Measurements from ENCODE around the gene RAD54L2.
"Not testable (repeated sequence)": the region's sequence is repeated elsewhere in the genome, so short reads cannot be mapped to it uniquely, and the experiment has no call there.

RAD54L2 gene

GRCh38 chr3:51538459-51539290 lies at the start of gene RAD54L2:
RAD54L2 (plus strand) TSS chr3:51538719; CDS start chr3:51590421, 51,702 bp downstream.
- H3K27ac ChIP-seq (ENCODE audit: low read depth, low read length): peak within 1 kb of the TSS; percentile 80

GRCh38 chr3:51498876-51499738 lies 39.4 kb upstream of the RAD54L2 start:
- Histone ChIP-seq H3K27me3 (ENCODE audit: control insufficient read depth, insufficient read depth, low read length) (no peaks in the 10 kb centered on the region), H3K4me3 (ENCODE audit: low read length) (peak overlapping the region; percentile 82), H3K36me3 (ENCODE audit: control insufficient read depth, insufficient read depth, low read length) (no peaks in the 10 kb centered on the region), H3K27ac (ENCODE audit: low read depth, low read length) (peak overlapping the region; percentile 94), H3K9ac (ENCODE audit: low read length) (peak overlapping the region; percentile 22), H3K4me1 (ENCODE audit: control insufficient read depth, insufficient read depth, low read length) (peaks cover 4% of the 10 kb centered on the region)

More at GRCh38 chr3:51538459-51539290, at the start of gene RAD54L2:
- peak within 1 kb of the TSS; percentile 83 for H3K4me3 ChIP-seq (ENCODE audit: low read length)
- peaks cover 8% of the 10 kb centered on the region for H3K4me1 ChIP-seq (ENCODE audit: control insufficient read depth, insufficient read depth, low read length)
- no peaks in the 10 kb centered on the region for H3K36me3 ChIP-seq (ENCODE audit: control insufficient read depth, insufficient read depth, low read length)
- H3K27me3 ChIP-seq (ENCODE audit: control insufficient read depth, insufficient read depth, low read length): no peaks in the 10 kb centered on the region
- H3K9ac ChIP-seq (ENCODE audit: low read length): peak within 1 kb of the TSS; percentile 84

- peak overlapping the region; percentile 86 for H3K27ac ChIP-seq (ENCODE audit: low read depth, low read length)
- H3K36me3 ChIP-seq (ENCODE audit: control insufficient read depth, insufficient read depth, low read length): no peaks in the 10 kb centered on the region
- no peaks in the 10 kb centered on the region for H3K27me3 ChIP-seq (ENCODE audit: control insufficient read depth, insufficient read depth, low read length)
- H3K4me1 ChIP-seq (ENCODE audit: control insufficient read depth, insufficient read depth, low read length): peaks cover 4% of the 10 kb centered on the region
- peak overlapping the region; percentile 52 for H3K4me3 ChIP-seq (ENCODE audit: low read length)
- no peak overlapping the region for H3K9ac ChIP-seq (ENCODE audit: low read length)
Observed at GRCh38 chr3:51500632-51501131, 37.8 kb upstream of the RAD54L2 start.

GRCh38 chr3:51501833-51502561 lies 36.5 kb upstream of the RAD54L2 start:
- H3K4me1 ChIP-seq (ENCODE audit: control insufficient read depth, insufficient read depth, low read length): peaks cover 4% of the 10 kb centered on the region
- H3K27me3 ChIP-seq (ENCODE audit: control insufficient read depth, insufficient read depth, low read length): no peaks in the 10 kb centered on the region
- no peak overlapping the region for H3K27ac ChIP-seq (ENCODE audit: low read depth, low read length)
- H3K36me3 ChIP-seq (ENCODE audit: control insufficient read depth, insufficient read depth, low read length): no peaks in the 10 kb centered on the region
- no peak overlapping the region for H3K9ac ChIP-seq (ENCODE audit: low read length)
- H3K4me3 ChIP-seq (ENCODE audit: low read length): no peak overlapping the region

GRCh38 chr3:51502562-51502910 lies 36.0 kb upstream of the RAD54L2 start:
- H3K4me3 ChIP-seq (ENCODE audit: low read length): no peak overlapping the region
- no peaks in the 10 kb centered on the region for H3K36me3 ChIP-seq (ENCODE audit: control insufficient read depth, insufficient read depth, low read length)
- no peak overlapping the region for H3K27ac ChIP-seq (ENCODE audit: low read depth, low read length)
- H3K9ac ChIP-seq (ENCODE audit: low read length): no peak overlapping the region
- H3K4me1 ChIP-seq (ENCODE audit: control insufficient read depth, insufficient read depth, low read length): peaks cover 4% of the 10 kb centered on the region
- no peaks in the 10 kb centered on the region for H3K27me3 ChIP-seq (ENCODE audit: control insufficient read depth, insufficient read depth, low read length)

GRCh38 chr3:51503007-51503406 lies 35.5 kb upstream of the RAD54L2 start:
- no peaks in the 10 kb centered on the region for H3K27me3 ChIP-seq (ENCODE audit: control insufficient read depth, insufficient read depth, low read length)
- no peak overlapping the region for H3K27ac ChIP-seq (ENCODE audit: low read depth, low read length)
- no peak overlapping the region for H3K4me3 ChIP-seq (ENCODE audit: low read length)
- no peak overlapping the region for H3K9ac ChIP-seq (ENCODE audit: low read length)
- peaks cover 4% of the 10 kb centered on the region for H3K4me1 ChIP-seq (ENCODE audit: control insufficient read depth, insufficient read depth, low read length)
- no peaks in the 10 kb centered on the region for H3K36me3 ChIP-seq (ENCODE audit: control insufficient read depth, insufficient read depth, low read length)

- Histone ChIP-seq H3K4me3 (ENCODE audit: low read length) (no peak overlapping the region), H3K27ac (ENCODE audit: low read depth, low read length) (no peak overlapping the region), H3K4me1 (ENCODE audit: control insufficient read depth, insufficient read depth, low read length) (no peaks in the 10 kb centered on the region), H3K36me3 (ENCODE audit: control insufficient read depth, insufficient read depth, low read length) (no peaks in the 10 kb centered on the region), H3K9ac (ENCODE audit: low read length) (no peak overlapping the region), H3K27me3 (ENCODE audit: control insufficient read depth, insufficient read depth, low read length) (no peaks in the 10 kb centered on the region)
Observed at GRCh38 chr3:51508255-51508654, 30.3 kb upstream of the RAD54L2 start.

GRCh38 chr3:51510996-51511395 lies 27.5 kb upstream of the RAD54L2 start:
- H3K36me3 ChIP-seq (ENCODE audit: control insufficient read depth, insufficient read depth, low read length): no peaks in the 10 kb centered on the region
- H3K4me3 ChIP-seq (ENCODE audit: low read length): no peak overlapping the region
- no peak overlapping the region for H3K9ac ChIP-seq (ENCODE audit: low read length)
- no peak overlapping the region for H3K27ac ChIP-seq (ENCODE audit: low read depth, low read length)
- no peaks in the 10 kb centered on the region for H3K27me3 ChIP-seq (ENCODE audit: control insufficient read depth, insufficient read depth, low read length)
- no peaks in the 10 kb centered on the region for H3K4me1 ChIP-seq (ENCODE audit: control insufficient read depth, insufficient read depth, low read length)

- H3K4me1 ChIP-seq (ENCODE audit: control insufficient read depth, insufficient read depth, low read length): no peaks in the 10 kb centered on the region
- no peak overlapping the region for H3K27ac ChIP-seq (ENCODE audit: low read depth, low read length)
- no peak overlapping the region for H3K9ac ChIP-seq (ENCODE audit: low read length)
- H3K4me3 ChIP-seq (ENCODE audit: low read length): no peak overlapping the region
- no peaks in the 10 kb centered on the region for H3K36me3 ChIP-seq (ENCODE audit: control insufficient read depth, insufficient read depth, low read length)
- H3K27me3 ChIP-seq (ENCODE audit: control insufficient read depth, insufficient read depth, low read length): no peaks in the 10 kb centered on the region
Observed at GRCh38 chr3:51514210-51514609, 24.3 kb upstream of the RAD54L2 start.

GRCh38 chr3:51519848-51520247 lies 18.7 kb upstream of the RAD54L2 start:
- no peaks in the 10 kb centered on the region for H3K4me1 ChIP-seq (ENCODE audit: control insufficient read depth, insufficient read depth, low read length)

GRCh38 chr3:51520906-51521730 lies 17.4 kb upstream of the RAD54L2 start:
- not testable (repeated sequence) for H3K27me3 ChIP-seq (ENCODE audit: control insufficient read depth, insufficient read depth, low read length); H3K9ac ChIP-seq (ENCODE audit: low read length); H3K4me1 ChIP-seq (ENCODE audit: control insufficient read depth, insufficient read depth, low read length); H3K4me3 ChIP-seq (ENCODE audit: low read length); H3K27ac ChIP-seq (ENCODE audit: low read depth, low read length); H3K36me3 ChIP-seq (ENCODE audit: control insufficient read depth, insufficient read depth, low read length)

More at GRCh38 chr3:51519848-51520247, 18.7 kb upstream of the RAD54L2 start:
- H3K36me3 ChIP-seq (ENCODE audit: control insufficient read depth, insufficient read depth, low read length): no peaks in the 10 kb centered on the region
- H3K9ac ChIP-seq (ENCODE audit: low read length): no peak overlapping the region
- H3K27me3 ChIP-seq (ENCODE audit: control insufficient read depth, insufficient read depth, low read length): no peaks in the 10 kb centered on the region
- no peak overlapping the region for H3K27ac ChIP-seq (ENCODE audit: low read depth, low read length)
- no peak overlapping the region for H3K4me3 ChIP-seq (ENCODE audit: low read length)
